Stimulated activated CD8-positive, alpha-beta memory T cell treated with anti-CD3 and anti-CD28 coated beads, Interleukin-15, amount 100 ng/mL, for 48 hours (primary cell): ENCODE measurements around the gene SDK2.
A peak's percentile ranks its signal among the peaks of the same experiment; 100 is the strongest.

Experiments used
- DNase-seq, 2 donors: peaks; one replicate each; pipeline ENCODE4 v3.0.0-alpha.2; 2020; ENCODE audit warnings: low read depth in 2 of 2

Gene SDK2

GRCh38 chr17:73555199-73555960 is 88.9 kb downstream of the SDK2 start:
- no peak for DNase-seq

GRCh38 chr17:73554498-73554897 is 89.7 kb downstream of the SDK2 start:
- DNase-seq: no peak

- DNase-seq: no peak
These were observed 90.9 kb downstream of the SDK2 start for GRCh38 chr17:73553311-73553710.

DNA sequence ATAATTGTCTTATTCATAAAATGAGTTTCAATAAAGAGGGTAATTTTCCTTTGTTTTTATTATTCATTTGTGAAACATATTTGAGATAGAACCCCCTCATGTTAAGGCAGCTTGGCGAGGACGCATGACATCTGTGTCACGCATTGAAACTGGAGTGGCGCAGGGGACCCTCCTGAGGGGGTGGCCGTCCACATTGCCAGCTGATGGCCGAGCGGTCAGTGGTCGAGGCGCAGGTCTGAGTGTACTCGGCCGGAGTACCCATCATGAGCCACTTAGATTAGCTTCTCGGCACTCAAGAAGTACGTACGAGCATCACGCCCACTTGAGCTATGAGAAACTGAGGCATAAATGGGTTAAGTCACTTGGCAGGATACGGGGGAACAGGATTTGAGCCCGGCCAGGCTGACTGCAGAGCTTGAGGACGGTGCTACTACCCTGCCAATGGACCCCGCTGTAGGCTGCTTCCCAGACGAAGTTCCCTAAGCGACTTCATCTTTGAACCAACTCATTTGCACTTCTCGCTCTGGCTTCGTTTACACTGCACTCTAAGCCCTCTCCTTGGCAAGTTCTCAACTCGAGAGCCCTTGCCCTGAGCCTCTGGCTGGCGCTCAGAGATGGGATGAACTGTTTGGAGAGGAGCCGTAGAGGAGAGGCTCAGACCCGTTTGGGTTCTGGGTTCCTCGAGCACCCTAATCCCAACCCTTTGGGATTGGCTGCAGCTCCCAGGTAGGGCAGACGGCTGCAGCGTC is 91.8 kb downstream of the SDK2 start:
- DNase-seq: no peak

GRCh38 chr17:73551759-73552158 is 92.5 kb downstream of the SDK2 start:
- peak in 1 of 2 donors; percentile 12 for DNase-seq

DNA sequence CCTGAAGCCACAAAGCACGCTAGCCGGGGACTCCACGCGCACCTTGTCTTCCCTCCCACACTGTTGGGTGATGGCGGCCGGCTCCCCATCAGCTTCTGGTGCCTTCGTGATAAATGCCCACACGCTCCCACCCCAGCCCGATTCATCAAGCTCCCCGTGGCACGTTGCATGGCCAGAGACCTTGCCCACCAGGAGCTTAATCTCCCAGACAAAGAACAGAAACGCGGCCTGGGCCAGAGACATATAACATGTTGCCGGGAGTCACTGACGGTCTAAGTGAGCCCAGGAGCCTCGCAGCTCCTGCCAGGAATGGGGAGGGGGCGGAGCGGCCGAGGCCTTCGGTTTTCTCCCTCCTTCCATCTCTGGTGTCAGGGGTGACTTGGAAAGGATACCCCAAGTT is 93.1 kb downstream of the SDK2 start:
- no peak for DNase-seq

DNA sequence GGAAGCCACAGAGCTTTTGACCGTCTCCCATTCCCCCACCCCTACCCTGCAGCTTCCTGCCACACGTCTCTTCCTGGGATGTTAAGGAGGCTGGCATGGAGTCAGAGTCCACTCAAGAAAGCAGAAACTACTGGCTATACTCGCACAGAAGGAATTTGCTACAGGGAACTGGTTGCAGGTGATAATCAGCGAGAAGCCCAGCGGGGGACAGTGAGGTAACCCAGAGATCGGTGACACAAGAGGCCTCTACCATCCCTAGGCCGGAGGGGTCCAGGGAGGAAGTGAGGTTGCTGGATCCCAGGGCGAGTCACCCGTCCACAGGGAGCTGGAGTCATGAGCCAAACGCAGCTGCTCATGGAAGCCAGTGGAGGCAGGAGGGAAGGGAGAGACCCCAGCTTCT is 93.7 kb downstream of the SDK2 start:
- no peak for DNase-seq

DNA sequence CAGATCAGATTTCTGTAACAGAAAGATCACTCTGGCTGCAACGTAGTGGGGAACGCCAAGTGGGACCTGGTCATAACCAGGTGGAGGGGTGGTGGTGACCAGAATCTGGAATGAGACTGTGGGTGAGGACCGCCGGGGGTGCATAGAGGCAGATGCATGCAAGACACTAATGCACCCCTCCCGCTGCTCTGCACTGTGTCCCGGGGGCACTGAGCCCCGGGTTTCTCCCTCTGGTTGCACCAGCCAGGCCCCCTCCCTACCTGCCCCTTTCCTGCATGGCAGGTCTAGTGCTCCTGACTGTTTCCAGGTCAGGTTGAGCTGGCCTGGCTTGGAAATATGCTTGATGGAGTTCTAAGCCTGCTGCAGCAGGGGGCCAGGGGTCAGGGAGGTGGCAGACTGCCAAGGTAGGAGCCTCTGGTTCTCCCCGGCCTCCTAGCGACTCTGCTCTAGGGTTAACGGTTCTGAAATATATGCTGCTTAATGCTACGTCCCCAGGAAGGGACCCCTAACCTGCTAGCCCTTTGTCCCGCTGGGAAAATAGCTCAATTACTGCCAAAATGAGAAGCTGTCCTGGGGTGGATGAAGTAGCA is 94.3 kb downstream of the SDK2 start:
- DNase-seq: no peak

DNA sequence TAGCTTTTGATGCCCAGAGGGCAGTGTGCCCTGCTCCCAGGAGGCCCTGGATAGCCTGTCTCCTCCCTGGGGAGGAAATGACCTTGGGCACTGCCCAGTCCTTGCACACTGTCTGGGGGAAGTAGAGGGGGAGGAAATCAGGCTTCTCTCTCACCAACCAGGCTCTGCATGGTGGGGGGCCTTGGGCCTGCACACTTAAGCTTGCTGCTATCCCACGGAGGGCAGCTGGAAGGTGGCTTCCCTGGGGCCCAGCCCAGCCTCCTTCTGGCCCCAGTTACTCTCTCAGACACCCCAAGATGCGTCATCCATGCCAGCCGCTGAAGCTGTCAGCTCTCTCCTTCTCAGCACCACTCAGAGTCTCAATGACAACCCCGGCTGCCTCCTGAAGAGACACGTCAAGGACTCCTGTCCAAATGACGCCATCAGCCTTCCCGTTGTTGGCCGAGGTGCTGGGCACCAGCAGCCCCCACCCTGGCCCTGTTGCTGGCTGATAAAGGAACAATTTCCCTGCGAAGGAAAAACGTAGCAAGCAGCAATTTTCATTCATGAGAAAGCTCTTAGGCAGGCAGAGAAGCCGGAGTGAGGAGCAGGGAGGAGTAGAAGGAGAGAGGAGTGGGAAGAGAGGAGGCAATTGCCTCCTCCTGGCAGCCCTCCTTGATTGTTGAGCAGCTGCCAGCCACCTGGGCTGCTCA is 95.5 kb downstream of the SDK2 start:
- DNase-seq: no peak

GRCh38 chr17:73547790-73548189 is 96.5 kb downstream of the SDK2 start:
- DNase-seq: no peak

DNA sequence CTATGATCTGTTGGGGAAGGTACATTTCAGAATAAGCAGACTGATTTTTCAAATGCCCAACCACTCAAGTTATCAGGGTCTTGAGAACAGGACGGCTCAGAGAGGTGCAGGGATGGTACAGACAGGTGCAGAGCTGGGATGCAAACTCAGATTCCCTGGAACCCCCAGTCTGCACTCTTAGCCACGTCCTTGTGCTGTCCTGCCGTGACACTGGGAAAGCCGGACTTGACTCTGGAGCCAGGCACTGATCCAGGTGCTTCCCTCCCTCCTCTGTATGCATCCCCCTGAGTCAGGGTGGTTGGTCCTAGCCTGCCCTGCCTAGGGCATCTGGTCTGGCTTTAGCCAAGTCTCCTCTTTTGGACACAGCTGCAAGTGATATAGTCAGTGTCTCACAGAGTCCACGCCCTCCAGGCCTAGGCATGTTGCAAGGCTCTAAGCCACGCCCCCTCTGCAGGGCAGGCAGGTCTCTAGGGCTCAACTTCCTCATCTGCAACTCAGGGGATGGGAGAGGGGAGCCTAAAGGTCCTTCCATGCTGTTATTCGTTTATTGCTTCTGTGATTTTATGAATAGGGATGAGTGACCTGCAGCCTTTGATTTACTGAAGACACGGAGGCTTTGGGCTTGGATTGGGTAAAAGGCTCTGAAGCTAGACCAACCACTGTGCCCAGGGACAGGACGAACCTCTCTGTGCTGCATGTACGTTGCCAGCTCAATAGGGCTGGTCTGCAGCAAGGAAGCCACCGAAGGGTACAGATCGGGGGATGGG is 97.3 kb downstream of the SDK2 start:
- DNase-seq: no peak

- DNase-seq: no peak
These were observed 98.1 kb downstream of the SDK2 start for GRCh38 chr17:73546114-73546513.

DNA sequence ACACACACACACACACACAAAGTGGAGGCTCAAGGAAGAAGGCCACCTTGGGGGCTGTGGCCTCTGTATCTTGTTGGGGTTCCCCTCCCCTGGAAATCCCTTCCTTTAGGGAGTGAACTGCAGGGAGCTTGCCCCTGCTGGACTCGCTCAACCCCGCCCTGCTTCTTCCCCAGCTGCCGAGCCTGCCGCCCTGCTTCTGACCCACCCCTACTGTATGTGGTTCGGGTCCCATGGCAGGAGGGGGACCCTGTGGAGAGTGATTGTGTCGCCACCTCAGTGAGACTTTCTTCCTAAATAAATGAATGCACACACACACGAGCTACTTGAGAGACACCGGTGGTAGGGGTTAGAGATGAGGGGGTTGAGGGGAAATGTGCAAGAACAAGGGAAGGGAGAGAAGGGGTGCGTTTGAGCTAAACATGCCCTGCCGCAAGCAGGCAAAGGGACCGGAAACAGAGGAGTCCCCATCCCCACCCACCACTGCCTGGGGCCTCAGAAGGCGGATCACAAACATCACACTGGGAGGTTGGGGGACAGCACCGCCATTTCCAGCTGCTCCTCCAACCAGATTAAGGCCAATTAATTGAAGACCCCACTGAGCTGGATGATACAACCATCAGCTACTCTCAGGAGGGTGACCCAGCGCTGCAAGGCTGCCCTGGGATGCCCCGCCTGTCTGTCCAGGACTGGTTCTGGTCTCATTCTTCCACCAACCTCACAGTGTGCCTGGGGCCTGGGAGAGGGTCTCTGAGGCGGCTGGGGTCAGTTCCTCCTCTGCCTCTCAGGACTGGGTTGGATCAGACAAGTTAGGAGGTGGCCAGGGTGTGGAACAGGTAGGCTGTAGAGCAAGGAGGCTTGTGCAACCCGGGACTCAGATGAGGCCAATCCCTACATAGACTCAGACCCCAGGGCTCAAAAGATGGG is 98.9 kb downstream of the SDK2 start:
- DNase-seq: no peak

- DNase-seq: no peak
These were observed 99.9 kb downstream of the SDK2 start for GRCh38 chr17:73544333-73544732.

GRCh38 chr17:73542323-73542722 is 101.9 kb downstream of the SDK2 start:
- no peak for DNase-seq

- DNase-seq: no peak
These were observed 102.7 kb downstream of the SDK2 start for GRCh38 chr17:73541561-73541981.

- no peak for DNase-seq
These were observed 103.1 kb downstream of the SDK2 start for GRCh38 chr17:73541111-73541510.

- no peak for DNase-seq
These were observed 105.1 kb downstream of the SDK2 start for GRCh38 chr17:73539166-73539565.

- no peak for DNase-seq
These were observed 105.8 kb downstream of the SDK2 start for GRCh38 chr17:73538445-73538844.
